Body of pancreas (tissue), 4 donors: ENCODE data around the gene ABLIM3.

Source experiments
- POLR2A ChIP-seq, 3 donors: fragments of 450-650 bp; IDR thresholded peaks; one replicate each; pipeline ENCODE4 v1.6.1; 2016; ENCODE audit warnings: antibody characterized with exemption in 3 of 3, mild to moderate bottlenecking in 2 of 3
- TF ChIP-seq, protein P1 (sequence below), 7 experiments: fragments of 450-650 bp in 4 of 7; fragments of 200-600 bp in 3 of 7; sonication (generic) in 3 of 7; IDR thresholded peaks; one replicate each; pipeline ENCODE4 v1.5.1; 2016 to 2019; ENCODE audit warnings: antibody characterized with exemption in 7 of 7

DNA sequence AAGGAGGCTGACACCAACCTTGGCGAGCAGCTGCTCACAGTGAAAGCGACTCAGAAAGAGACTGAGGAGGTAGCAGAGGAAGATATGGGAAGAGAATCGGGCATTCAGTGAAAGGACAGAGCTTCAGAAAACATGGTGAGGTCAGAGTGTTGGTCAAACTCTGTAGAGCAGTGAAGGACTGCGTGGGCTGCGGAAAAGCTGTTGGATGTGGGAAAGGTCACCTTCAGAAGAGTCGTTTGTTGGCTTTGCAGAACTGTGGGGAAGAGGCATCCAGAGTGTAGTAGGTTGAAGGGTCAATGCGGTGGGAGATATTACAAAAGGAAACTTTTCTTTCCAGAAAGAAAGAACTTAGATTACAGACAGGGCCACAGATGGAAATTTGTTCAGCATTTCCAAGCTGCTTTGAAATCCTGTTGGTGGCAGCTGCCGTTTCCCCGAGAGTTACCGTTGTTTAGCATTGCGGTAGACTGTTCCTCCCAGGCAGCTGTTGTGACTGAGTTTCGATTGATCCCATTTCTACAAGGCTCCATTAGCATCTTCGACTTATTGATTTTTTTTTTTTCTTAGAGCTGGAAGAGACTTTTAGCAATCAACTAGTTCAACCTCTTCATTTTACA, 72.1 kb downstream of the ABLIM3 start:
- TF ChIP-seq, protein P1, sequence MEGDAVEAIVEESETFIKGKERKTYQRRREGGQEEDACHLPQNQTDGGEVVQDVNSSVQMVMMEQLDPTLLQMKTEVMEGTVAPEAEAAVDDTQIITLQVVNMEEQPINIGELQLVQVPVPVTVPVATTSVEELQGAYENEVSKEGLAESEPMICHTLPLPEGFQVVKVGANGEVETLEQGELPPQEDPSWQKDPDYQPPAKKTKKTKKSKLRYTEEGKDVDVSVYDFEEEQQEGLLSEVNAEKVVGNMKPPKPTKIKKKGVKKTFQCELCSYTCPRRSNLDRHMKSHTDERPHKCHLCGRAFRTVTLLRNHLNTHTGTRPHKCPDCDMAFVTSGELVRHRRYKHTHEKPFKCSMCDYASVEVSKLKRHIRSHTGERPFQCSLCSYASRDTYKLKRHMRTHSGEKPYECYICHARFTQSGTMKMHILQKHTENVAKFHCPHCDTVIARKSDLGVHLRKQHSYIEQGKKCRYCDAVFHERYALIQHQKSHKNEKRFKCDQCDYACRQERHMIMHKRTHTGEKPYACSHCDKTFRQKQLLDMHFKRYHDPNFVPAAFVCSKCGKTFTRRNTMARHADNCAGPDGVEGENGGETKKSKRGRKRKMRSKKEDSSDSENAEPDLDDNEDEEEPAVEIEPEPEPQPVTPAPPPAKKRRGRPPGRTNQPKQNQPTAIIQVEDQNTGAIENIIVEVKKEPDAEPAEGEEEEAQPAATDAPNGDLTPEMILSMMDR (IDR thresholded peaks at IDR 0.05): no peak
- no peak for TF ChIP-seq POLR2A (IDR thresholded peaks at IDR 0.05)
